ENCODE measurements around the gene RGS5.

Gene RGS5

DNA sequence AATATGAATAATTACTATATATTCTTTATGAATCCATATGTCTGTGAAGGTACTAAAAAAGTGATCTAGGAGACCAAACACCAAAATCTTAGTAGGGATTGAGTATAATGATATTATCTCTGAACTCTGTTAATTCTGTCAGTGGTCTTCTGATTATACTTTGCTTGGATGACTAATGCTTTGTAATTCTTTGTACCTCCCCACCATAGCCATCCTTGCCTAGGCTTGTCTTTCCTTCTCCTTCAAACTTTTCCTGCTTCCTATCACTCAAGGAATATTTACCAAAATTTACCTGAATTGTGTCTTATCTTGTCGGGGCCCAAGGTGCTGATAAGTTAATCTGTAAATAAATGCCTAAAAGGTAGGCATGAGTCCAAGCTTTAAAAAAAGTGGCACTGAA, 845 bp upstream of the RGS5 start:
- no peak for TF ChIP-seq CSDC2 (CRISPR knock-in tag; IDR thresholded peaks at IDR 0.05)
- no peak for TF ChIP-seq GLIS3 (CRISPR knock-in tag; IDR thresholded peaks at IDR 0.05)
- TF ChIP-seq, protein P1, sequence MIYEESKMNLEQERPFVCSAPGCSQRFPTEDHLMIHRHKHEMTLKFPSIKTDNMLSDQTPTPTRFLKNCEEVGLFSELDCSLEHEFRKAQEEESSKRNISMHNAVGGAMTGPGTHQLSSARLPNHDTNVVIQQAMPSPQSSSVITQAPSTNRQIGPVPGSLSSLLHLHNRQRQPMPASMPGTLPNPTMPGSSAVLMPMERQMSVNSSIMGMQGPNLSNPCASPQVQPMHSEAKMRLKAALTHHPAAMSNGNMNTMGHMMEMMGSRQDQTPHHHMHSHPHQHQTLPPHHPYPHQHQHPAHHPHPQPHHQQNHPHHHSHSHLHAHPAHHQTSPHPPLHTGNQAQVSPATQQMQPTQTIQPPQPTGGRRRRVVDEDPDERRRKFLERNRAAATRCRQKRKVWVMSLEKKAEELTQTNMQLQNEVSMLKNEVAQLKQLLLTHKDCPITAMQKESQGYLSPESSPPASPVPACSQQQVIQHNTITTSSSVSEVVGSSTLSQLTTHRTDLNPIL (CRISPR knock-in tag; IDR thresholded peaks at IDR 0.05; ENCODE audit: low read depth) = no peak
- TF ChIP-seq RARB (CRISPR knock-in tag; IDR thresholded peaks at IDR 0.05) = no peak
- TF ChIP-seq, protein P2, sequence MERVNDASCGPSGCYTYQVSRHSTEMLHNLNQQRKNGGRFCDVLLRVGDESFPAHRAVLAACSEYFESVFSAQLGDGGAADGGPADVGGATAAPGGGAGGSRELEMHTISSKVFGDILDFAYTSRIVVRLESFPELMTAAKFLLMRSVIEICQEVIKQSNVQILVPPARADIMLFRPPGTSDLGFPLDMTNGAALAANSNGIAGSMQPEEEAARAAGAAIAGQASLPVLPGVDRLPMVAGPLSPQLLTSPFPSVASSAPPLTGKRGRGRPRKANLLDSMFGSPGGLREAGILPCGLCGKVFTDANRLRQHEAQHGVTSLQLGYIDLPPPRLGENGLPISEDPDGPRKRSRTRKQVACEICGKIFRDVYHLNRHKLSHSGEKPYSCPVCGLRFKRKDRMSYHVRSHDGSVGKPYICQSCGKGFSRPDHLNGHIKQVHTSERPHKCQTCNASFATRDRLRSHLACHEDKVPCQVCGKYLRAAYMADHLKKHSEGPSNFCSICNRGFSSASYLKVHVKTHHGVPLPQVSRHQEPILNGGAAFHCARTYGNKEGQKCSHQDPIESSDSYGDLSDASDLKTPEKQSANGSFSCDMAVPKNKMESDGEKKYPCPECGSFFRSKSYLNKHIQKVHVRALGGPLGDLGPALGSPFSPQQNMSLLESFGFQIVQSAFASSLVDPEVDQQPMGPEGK (CRISPR knock-in tag; IDR thresholded peaks at IDR 0.05; ENCODE audit: borderline replicate concordance) = no peak
- TF ChIP-seq BACH2 (CRISPR knock-in tag; IDR thresholded peaks at IDR 0.05; ENCODE audit: borderline replicate concordance) = no peak
- TF ChIP-seq TCF4 (CRISPR knock-in tag; IDR thresholded peaks at IDR 0.05; ENCODE audit: borderline replicate concordance) = no peak
- TF ChIP-seq, protein P3, sequence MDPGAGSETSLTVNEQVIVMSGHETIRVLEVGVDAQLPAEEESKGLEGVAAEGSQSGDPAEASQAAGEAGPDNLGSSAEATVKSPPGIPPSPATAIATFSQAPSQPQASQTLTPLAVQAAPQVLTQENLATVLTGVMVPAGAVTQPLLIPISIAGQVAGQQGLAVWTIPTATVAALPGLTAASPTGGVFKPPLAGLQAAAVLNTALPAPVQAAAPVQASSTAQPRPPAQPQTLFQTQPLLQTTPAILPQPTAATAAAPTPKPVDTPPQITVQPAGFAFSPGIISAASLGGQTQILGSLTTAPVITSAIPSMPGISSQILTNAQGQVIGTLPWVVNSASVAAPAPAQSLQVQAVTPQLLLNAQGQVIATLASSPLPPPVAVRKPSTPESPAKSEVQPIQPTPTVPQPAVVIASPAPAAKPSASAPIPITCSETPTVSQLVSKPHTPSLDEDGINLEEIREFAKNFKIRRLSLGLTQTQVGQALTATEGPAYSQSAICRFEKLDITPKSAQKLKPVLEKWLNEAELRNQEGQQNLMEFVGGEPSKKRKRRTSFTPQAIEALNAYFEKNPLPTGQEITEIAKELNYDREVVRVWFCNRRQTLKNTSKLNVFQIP (CRISPR knock-in tag; IDR thresholded peaks at IDR 0.05; ENCODE audit: borderline replicate concordance, low read depth) = no peak
- no peak for TF ChIP-seq ZFP3 (CRISPR knock-in tag; IDR thresholded peaks at IDR 0.05)
- no peak for TF ChIP-seq ZNF70 (CRISPR knock-in tag; IDR thresholded peaks at IDR 0.05)
- no peak for TF ChIP-seq ZNF565 (CRISPR knock-in tag; conservative IDR thresholded peaks at IDR 0.05; ENCODE audit: low read depth)
- TF ChIP-seq SNAI2 (CRISPR knock-in tag; IDR thresholded peaks at IDR 0.05) = no peak
- no peak for ATAC-seq

DNA sequence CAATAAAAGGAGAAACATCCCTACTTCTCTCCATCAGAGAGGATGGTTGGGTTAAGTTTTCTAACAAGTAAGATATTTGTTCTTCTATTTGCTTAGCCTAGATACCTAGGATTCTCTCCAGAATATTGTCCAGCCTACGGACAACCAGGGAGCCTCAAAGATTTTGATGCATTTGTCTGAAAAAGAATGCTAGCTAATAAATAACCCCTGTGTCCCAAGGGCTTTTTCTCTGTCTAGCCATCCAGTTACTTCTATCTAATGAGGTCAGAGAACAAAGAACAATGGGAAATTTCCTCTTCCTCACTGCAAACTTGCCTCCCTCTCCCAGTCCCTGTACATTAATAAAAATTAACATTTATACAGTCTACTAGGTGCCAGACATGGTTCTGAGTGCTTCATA, 810 bp downstream of the RGS5 start:
- no peak for TF ChIP-seq CSDC2 (CRISPR knock-in tag; IDR thresholded peaks at IDR 0.05)
- no peak for TF ChIP-seq ZNF70 (CRISPR knock-in tag; IDR thresholded peaks at IDR 0.05)
- TF ChIP-seq ZFP3 (CRISPR knock-in tag; IDR thresholded peaks at IDR 0.05) = no peak
- no peak for TF ChIP-seq ZC3H10 (CRISPR knock-in tag; IDR thresholded peaks at IDR 0.05)
- no peak for TF ChIP-seq BACH2 (CRISPR knock-in tag; IDR thresholded peaks at IDR 0.05; ENCODE audit: borderline replicate concordance)
- TF ChIP-seq, protein P1 (CRISPR knock-in tag; IDR thresholded peaks at IDR 0.05; ENCODE audit: low read depth) = no peak
- no peak for TF ChIP-seq ZNF8 (CRISPR knock-in tag; IDR thresholded peaks at IDR 0.05)
- TF ChIP-seq ZFP30 (CRISPR knock-in tag; IDR thresholded peaks at IDR 0.05) = no peak
- TF ChIP-seq, protein P4, sequence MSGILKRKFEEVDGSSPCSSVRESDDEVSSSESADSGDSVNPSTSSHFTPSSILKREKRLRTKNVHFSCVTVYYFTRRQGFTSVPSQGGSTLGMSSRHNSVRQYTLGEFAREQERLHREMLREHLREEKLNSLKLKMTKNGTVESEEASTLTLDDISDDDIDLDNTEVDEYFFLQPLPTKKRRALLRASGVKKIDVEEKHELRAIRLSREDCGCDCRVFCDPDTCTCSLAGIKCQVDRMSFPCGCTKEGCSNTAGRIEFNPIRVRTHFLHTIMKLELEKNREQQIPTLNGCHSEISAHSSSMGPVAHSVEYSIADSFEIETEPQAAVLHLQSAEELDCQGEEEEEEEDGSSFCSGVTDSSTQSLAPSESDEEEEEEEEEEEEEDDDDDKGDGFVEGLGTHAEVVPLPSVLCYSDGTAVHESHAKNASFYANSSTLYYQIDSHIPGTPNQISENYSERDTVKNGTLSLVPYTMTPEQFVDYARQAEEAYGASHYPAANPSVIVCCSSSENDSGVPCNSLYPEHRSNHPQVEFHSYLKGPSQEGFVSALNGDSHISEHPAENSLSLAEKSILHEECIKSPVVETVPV (CRISPR knock-in tag; IDR thresholded peaks at IDR 0.05) = no peak
- no peak for TF ChIP-seq SNAI2 (CRISPR knock-in tag; IDR thresholded peaks at IDR 0.05)
- no peak for TF ChIP-seq ZNF565 (CRISPR knock-in tag; conservative IDR thresholded peaks at IDR 0.05; ENCODE audit: low read depth)
- TF ChIP-seq, protein P2 (CRISPR knock-in tag; IDR thresholded peaks at IDR 0.05; ENCODE audit: borderline replicate concordance) = no peak
- TF ChIP-seq, protein P3 (CRISPR knock-in tag; IDR thresholded peaks at IDR 0.05; ENCODE audit: borderline replicate concordance, low read depth) = no peak
- no peak for TF ChIP-seq ISL1 (CRISPR knock-in tag; IDR thresholded peaks at IDR 0.05)
- no peak for TF ChIP-seq ESRRG (CRISPR knock-in tag; IDR thresholded peaks at IDR 0.05)
- TF ChIP-seq GLIS3 (CRISPR knock-in tag; IDR thresholded peaks at IDR 0.05) = no peak
- TF ChIP-seq, protein P5, sequence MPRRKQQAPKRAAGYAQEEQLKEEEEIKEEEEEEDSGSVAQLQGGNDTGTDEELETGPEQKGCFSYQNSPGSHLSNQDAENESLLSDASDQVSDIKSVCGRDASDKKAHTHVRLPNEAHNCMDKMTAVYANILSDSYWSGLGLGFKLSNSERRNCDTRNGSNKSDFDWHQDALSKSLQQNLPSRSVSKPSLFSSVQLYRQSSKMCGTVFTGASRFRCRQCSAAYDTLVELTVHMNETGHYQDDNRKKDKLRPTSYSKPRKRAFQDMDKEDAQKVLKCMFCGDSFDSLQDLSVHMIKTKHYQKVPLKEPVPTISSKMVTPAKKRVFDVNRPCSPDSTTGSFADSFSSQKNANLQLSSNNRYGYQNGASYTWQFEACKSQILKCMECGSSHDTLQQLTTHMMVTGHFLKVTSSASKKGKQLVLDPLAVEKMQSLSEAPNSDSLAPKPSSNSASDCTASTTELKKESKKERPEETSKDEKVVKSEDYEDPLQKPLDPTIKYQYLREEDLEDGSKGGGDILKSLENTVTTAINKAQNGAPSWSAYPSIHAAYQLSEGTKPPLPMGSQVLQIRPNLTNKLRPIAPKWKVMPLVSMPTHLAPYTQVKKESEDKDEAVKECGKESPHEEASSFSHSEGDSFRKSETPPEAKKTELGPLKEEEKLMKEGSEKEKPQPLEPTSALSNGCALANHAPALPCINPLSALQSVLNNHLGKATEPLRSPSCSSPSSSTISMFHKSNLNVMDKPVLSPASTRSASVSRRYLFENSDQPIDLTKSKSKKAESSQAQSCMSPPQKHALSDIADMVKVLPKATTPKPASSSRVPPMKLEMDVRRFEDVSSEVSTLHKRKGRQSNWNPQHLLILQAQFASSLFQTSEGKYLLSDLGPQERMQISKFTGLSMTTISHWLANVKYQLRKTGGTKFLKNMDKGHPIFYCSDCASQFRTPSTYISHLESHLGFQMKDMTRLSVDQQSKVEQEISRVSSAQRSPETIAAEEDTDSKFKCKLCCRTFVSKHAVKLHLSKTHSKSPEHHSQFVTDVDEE (CRISPR knock-in tag; IDR thresholded peaks at IDR 0.05) = no peak
- ATAC-seq = no peak; the same call in 1 of the 3 replicates

Measured in SK-N-SH treated with all-trans-retinoic acid at 6 μM for 48 hours (cell line).